HuH-7 (cell line): Measurements from ENCODE around the gene CREB3L1.

ENCODE experiments used
- DNase-seq: peaks from one replicate; pipeline ENCODE4 v3.0.0; 2011; ENCODE audit warnings: low spot score

Gene CREB3L1

DNA sequence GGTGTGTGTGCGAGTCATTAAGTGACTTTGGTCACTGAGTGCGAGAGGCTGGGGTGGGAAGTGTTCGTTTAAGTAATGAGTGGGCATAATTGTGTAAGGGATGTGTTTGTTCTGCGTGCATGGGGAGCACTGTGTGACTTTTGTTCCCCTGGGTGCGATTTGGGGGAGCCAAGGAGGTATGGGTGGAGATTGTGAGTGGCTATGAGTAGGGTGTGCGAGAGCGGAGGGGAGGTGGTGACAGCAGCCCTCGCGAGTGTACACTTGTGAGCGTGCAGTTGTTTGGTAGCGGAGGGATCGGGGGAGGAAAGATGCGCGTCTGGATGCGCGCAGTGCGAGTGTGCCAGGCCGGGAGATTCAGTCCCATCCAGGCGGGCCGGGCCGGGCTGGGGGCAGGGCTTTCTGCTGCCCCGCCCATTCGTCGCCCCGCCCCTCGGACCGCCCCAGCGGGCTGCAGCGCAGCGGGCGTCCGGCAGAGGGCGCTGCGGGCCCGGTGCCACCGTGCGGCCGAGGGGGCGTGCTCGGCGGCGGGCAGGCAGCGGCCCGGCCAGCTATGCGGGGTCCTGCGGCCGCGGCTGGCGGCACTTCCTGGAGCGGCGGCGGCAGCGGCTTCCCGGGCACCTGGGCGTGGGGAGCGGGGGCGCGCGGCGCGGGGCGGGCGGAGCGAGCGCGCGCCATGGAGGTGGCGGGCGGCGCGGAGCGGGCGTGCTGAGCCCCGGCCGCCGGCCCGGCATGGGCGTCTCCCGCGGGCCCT lies 69.6 kb downstream of the CREB3L1 start, which contains the start of gene DGKZ:
TSS of gene DGKZ (plus strand) at position 578 of the 751 bp plus-strand sequence. CDS start 197 bp downstream, outside the sequence.
- peak; percentile 88 for DNase-seq

DNA sequence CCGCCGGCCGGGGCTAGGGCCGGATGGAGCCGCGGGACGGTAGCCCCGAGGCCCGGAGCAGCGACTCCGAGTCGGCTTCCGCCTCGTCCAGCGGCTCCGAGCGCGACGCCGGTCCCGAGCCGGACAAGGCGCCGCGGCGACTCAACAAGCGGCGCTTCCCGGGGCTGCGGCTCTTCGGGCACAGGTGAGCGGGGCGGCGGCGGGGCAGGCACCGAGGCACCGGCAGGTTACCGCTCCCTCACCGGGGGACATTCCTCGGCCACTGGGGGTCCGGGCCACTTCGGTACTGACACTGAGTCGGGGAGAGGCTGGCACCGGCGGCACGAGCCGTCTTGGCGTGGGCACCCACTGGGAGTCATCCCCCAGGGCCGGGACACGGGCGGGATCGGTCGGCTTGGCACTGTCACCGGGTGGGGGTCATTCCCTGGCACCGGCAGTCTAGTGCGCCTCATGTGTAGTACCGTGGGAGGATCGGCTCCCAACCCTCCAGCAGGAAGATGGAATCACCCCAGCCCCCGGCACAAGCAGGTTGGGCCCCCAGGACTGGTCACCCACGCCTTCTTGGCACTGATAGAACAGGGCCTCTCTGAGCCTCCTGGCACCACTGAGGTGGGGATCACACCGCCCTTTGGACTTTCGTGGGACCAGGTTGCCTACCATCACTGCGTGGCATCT lies 70.3 kb downstream of the CREB3L1 start:
- no peak for DNase-seq

DNA sequence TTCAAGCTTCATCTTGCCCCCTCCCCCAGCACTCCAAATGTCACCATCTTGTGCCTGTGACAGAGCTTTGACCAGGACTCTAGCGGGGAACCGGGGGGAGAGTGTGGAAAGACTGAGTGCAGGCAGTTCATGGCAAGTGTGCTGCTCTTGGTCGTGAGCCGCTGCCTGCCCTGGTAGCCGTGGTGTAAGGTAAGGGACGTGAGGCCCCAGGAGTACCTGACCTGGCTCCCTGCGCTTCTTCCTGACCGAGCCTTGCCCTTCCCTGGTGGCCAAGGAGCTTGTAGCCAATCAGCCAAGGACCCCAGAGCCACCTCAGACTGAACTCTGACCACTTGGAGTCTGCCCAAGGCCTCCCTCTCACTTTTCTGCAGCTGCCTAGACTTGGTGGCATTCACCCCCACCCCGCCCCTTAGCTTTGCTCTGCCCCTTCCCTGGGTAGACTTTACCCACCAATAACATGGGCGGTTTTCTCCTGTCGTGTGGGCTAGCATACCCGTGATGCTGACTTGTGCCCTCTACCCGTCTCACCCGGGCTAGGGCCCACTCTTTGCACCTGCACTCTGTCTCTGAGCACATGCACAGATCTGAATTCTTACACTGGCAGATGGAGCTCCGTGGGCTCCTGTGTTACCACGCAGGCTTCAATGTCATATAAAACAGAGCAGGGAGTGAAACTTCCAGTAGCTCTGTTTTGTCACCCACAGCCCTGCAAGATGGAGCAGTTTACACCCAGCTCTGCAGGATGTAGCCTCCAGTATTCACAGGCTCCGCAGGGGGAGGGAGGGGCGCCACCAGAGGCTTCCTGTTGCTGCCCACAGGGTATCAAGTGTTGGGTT lies 71.3 kb downstream of the CREB3L1 start:
- no peak for DNase-seq

DNA sequence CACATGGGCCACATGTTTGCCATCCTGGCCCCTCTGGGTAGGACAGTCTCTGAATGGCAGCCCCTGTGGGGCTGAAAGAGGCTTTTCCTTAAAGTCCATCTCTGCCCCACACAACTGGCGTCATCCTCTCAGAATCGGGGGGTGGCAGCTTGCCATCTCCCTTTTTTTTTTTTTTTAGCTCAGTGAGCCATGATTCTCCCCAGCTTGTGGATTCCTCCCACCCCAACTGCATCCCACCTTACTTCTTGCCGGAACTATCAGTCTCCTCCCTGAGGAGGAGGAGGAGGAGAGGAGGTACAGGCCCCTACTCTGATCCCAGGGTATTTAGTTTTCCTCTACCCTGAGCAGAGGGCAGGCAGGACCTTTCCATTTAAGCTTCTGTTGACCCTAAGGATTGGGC lies 73.2 kb downstream of the CREB3L1 start:
- DNase-seq: no peak

DNA sequence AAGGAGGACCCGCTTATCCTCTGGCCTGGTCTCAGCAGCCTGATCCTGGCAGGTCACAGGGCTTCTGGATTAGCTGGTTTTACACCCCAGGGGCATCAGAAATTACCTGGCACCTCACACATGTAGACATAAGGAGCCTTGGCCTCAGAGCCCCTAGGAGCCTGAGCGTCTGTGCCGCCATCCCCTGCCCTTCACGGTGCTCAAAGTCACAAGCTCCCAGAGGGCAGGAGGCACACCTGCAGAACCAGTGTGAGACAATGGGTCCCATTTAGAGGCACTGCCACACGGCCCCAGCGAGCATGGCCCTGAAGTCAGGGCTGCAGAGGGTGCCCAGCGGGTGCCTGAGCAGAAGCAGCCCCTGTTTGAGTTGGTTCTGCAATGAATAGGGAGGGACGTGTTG lies 73.7 kb downstream of the CREB3L1 start:
- no peak for DNase-seq

DNA sequence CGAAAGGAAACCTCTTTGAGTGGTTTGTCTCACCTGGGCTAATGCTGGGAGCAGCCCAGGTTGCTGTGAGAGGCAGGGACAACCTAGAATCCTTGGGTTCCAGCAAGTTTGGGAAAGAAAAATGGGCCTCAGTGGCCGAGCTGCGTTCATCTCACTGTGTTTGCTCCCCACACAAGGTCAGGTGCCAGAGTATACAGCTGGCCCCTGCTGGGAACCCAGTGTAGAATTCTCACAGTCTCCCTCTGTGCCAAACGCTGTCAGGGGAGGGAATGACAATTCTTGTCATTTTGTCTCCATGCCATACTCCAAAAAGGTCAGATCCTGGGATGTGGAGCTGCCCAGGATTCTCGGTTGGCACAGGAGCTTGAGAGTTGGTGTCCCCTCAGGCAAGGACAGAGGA lies 74.1 kb downstream of the CREB3L1 start:
- DNase-seq: no peak

DNA sequence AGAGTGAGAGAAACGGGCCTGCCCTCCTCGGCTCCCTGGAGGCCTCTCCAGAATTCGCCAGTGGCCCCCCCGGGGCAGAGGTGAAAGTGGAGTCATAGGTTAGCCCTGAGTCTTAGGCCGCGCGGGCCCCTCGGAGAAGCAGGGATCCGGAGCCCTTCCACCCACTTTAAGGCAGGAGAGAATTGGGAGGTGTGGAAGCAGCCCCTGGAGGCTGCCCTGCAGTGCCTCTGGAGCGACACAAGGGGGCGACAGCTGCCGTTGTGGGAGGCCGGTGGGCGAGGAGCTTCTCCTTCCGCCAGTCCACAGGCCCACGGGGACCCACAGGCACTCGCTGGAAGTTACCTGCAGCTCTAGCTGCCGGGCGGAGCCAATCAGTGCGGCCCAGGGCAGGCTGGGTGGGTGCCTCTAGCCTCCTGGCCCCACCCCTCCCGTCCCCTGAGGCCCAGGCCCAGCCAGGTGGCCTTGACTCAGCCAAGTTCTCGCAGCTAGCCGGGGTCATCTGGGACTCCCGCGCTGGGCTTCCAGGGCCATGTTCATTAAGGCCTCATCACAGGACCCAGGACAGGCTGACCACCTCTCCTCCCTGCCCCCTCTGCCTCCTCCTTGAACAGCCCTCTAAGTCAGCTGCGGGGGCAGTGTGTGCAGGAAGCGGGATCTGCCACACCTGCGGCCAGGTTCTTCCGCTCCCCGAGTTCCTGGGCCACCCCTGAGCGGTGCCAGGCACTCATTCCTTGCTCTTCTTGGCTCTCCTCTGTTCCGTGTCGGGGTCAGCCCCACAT lies 74.8 kb downstream of the CREB3L1 start:
- DNase-seq: peak; percentile 88

DNA sequence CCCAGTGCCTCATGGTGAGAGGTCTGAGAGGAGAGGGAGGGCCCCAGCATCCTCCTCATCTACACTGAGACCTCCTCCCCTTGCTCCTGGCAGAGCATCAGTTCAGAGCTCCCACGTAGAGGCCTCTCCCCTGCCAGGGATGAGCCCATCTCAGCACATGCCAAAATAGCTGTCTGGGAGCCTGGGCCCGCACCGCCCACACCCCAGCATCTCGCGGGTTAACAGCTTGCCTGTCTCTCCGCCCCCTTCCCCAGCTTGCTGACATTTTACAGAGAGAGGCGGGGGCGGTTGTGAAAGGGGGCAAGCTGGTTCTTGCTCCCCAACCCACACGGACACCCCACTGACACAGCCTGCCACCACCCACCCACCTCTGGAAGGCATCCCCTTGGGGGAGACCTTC lies 76.2 kb downstream of the CREB3L1 start:
- DNase-seq: no peak

DNA sequence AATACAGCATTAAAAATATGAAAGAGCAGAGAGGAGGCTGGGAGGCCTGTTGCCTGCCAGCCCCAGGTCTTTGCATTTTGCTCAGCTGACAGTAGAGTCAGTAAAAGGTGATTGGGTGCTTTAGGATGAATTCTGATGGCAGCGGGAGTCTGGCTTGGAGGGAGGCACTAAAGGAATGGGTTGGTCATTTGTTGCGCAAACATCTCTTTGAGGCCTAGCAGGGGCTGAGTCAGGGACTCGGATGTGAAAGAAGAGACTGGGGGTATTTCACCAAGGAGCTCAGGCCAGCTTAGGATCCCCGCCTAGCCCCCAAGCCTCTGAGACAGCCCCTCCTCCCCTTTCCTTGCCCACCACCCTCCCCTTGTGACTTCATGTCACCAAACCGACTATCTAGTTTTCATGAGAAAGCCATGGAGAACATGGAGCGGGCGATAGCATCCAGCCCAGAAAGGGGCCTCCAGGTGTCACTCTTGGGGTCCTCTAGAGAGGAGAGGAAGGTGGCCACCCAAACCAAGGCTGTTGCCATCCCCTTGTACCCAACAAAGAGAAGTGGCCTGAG lies 79.5 kb downstream of the CREB3L1 start:
- DNase-seq: peak; percentile 76

DNA sequence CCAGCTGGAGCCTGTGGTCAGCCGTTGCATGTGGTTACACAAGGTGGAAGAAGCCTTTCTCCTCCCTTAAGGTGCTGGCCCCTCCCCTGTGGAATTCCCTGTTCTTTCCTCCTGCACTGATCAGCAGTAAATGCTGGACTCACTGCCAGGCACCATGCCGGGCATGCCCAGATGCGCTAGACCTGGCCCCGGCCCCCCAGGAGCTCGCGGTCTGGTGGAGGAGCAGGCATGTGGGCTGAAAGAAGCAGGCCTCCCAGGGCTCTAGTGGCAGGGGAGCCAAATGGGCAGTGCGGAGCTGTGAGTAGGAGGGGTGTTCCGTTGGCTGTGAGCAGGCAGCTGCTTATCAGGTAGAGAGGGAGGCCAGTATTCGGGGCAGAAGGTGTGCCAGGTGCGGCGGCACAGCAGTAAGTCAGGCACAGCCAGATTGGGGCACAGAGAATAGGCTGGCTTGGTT lies 80.0 kb downstream of the CREB3L1 start:
- no peak for DNase-seq

DNA sequence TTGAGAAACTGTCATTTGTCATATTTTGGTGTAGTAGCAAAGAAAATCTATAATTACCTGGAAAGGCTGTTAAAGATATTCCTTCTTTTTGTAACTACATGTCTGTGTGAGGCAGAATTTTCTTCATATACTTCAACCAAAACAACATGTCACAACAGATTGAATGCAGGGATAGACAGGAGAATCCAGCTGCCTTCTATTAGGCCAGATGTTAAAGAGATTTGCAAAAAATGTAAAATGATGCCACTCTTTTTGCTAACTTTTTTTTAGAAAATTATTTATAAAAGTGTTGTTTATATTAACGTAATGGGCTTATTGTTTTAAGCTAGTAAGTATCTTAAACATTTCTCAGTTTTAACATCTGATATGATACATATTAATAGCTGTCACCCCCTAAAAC lies 82.5 kb downstream of the CREB3L1 start:
- no peak for DNase-seq

DNA sequence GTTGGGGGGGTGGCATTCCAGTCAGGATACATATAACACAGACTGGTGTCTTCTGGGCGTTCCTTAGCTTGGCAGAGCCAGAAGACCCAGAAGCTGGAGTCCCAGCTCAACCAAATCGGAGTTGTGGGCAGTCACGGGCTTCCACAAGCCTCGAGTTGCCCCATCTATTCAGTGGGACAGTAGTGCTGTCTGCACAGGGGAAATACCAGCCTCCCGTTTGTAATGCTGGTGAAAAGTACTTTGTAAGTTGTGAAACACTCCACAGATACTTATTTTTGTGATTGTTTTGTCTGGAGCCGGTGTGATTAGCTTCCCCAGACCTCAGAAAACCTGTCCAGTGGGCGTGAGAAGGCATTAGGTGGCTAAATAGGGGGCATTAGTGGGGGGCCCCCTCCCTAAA lies 83.4 kb downstream of the CREB3L1 start:
- DNase-seq: no peak

DNA sequence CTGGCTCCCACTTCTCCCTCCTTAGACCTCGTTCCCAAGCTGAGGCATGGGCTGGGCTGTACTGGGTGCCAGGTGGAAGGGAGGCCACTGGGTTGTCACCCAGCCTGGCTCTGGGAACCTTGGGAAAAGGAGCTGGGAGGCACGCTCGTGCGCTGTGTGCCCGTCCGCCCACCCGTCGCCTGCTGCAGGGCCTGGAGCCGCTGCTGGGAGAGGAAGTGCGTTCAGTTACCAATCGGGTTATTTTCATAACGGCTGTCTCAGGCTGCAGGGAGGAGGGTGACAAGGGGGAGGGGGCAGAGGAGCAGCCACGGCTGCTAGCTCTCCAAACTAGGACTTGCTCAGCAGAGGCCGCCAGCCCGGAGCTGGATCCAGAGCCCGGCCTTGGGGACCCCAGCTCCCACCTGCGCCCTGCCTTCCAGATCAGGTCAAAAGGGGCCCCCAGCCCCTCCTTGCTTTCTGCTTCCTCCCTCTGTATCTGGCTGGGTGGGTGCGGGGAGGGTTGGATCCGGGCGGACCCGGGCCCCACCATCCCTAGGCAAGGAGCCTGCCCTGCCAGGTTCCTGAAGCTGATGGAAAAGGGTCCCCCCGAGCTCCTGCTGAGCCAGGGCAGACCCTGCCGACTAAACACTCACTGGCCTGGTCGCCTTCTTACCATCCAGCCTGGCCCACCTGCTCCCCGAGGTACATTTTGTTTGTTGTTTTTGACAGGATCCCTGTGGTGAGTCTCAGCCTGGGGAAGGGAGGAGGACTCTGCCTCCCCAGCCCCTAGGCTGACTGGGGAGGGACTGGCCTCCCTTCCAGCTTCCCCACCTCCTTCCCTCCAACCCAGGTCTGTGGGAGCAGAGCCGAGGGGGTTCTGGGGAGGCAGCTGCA lies 84.1 kb downstream of the CREB3L1 start:
- no peak for DNase-seq

DNA sequence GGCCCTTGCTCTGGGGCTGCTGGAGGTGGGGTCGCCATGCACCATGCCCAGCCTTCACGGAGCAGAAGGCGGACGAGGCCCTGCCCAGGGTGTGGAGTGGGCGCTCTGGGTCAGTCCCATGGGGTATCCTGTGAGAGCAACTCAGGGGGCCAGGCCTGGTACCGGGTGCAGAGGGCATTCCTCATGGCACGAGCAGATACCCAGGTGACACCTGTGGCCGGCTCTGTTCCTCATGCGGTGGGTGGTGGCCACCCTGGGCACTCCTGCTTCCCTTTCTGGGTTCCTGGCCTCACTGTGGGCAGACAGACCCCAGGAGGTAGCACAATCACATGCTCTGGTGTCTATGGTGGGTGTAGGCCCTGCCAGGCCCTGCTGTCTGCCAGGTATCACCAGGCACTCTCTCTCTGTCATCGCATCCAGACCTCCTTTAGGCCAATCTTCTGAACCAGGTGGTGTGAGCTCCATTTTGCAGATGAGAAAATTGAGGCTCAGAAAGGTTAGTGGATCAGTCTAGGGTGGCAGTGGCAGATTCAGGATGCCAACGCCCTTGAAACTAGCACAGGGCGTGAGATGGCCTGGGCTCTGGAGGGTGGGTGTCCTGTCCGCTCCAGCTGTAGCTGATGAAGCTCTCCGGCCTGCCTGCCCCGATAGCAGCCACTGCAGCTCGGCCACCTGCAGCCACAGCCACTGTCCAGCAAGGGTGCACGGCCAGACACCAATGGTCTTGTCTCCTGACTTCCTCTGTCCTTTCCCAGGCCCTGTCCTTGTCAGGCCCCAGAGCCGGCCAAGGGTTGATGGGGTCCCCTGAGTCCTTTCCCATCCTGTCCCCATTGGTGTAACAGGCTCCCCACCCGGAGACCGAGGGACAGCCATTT lies 84.9 kb downstream of the CREB3L1 start:
- DNase-seq: no peak

DNA sequence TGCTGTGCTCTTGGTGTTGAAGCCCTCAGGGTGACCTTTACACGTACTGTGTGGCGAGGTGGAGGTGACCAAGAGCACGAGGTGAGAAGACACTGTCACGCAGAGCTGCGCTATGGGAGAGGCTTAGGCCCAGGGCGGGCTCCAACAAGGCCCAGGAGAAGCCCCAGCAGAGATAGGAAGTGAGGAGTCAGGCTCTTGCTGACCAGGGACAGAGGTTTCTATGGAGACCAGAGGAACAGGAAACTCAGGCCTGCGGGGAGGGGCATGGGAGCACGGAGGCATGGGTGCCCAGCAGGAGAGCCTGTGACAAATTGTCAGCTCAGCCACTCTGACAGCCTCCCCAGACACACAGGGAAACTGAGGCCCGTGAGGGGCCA lies 85.6 kb downstream of the CREB3L1 start:
- no peak for DNase-seq

DNA sequence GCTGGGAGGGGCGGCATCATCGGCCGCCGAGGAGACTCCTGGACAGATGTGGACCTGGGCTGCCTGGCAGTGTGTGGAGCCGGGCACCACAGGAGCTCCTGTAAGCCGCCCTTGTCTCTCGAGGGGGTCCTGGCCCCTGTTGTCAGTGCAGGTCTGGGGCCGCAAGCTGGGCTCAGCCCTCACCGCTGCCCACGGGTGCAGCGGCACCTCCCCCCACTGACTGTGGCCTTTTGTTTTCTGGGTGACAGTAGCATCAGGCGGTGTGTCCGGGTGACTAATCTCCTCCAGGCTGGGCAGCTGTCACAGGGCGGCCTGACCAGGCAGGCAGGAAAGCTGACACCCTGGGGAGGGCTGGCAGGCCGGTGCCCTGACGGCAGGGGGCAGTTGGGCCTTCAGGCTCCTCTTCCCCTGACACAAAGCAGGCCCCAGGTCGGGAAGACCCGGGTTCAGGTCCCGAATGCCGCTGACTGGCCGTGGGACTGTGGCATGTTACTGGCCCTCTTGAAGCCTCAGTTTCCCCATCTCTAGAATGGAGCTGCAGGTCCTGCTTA lies 86.1 kb downstream of the CREB3L1 start:
- no peak for DNase-seq

DNA sequence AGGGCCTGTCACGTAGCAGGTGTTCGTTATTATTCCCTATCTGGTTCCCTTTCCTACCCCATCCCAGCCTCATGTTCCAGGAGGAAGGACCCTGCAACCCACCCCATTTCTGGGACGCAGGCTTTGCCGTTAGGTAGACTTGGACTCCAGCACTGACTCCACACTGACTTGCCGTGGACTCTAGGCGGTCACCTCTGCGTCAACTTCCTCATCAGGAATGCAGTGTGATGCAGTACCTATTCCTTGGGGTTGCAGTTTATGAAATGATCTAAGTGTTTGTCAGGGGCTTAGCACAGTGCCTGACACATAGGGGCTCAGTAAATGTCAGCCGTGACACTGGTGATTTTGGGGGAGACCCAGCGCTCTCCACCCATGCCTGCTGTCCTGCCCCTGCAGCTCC lies 86.6 kb downstream of the CREB3L1 start:
- DNase-seq: no peak

DNA sequence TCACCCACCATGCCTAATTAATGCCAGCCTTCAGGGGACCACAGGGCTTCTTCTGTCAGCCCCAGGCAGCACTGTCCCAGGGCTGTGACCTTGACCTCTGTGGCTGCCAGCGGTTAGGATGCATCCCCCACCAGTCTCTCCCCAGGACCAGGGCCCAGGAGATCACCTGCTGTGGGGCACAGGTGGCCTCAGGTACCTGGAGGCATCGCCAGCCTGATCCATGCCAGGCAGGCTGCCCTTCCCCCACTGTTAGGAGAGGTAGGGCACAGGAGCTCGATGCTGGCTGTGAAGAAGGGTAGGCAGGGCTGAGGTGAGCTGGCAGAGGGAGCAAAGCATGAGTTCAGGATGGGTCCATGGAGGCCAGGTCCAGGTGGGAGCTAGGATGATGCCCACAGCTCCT lies 87.3 kb downstream of the CREB3L1 start:
- no peak for DNase-seq

DNA sequence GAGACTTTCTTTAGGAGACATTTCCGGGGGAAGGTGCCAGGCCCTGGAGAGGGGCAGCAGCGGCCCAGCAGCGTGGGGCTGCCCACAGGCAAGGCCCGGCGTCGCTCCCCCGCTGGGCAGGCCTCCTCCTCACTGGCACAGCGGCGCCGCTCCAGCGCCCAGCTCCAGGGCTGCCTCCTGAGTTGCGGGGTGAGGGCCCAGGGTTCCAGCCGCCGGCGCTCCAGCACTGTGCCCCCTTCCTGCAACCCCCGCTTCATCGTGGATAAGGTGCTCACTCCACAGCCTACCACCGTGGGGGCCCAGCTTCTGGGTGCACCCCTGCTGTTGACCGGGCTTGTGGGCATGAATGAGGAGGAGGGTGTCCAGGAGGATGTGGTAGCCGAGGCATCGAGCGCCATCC lies 88.8 kb downstream of the CREB3L1 start:
- no peak for DNase-seq
